ENCODE data around the gene CYTH2. TPM values are rescaled to one million over a fixed set of nuclear protein-coding genes. Genes with fewer than 3 reads are reported as not detected.

Gene CYTH2
- total RNA-seq, 2 donors from 2014 or later: 76.1 to 94.2 TPM

DNA sequence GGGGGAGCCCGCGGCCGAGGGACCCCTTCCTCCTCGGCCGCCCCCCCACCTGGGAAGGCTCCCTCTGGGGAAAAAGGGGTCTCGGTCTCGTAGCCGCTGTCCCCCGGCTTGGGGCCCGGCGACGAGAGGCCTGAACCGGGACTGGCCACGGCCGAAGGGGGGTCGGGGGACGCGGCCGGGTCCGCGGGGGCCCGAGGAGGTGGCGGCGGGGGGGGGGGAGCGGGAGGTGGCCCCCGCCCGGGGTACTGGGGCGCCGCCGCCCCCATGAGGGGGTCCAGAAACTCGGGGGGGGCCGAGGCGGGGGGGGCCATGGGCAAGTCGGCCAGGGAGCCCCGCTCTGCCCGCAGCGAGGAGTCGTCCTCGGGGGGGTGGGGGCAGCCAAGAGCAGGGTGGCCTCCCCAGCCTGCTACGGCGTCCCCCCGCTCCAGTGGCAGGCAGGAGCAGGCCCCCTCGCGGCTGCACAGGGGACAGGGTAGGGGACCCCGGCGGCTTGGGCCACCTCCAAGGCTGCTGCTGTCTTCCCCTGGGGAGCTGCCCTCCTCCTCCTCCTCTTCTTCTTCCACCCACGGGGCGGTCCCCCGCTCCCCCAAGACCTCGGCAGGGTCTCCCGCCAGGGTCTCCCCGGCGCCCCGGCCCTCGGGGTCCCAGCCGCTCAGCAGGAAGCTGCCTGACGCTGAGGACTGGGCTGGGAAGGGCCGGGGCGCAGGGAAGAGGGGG, 29.6 kb downstream of the CYTH2 start:
- no peaks in the 10 kb centered on the region for H3K9me3 ChIP-seq
- intact Hi-C loops (cut with DNase I): no loop called here
- no peak for ATAC-seq
- WGBS, 2 donors: 63% methylated on average over 42 of the region's 59 CpGs; no CpG with 5 or more reads in 1 of the 2 donors
- no peak overlapping the region for H3K4me3 ChIP-seq
- no peaks in the 10 kb centered on the region for H3K27me3 ChIP-seq
- no peak for TF ChIP-seq CTCF (IDR thresholded peaks at IDR 0.05)
- DNase-seq: peak in 1 of 4 donors; percentile 11
- H3K4me1 ChIP-seq: peaks cover 41% of the 10 kb centered on the region
- no peak overlapping the region for H3K27ac ChIP-seq
- H3K36me3 ChIP-seq (replicated peaks in 1 of 2; ENCODE audit: insufficient read depth in 1 of 2, low read depth in 2 of 2): no peaks in the 10 kb centered on the region

- no peaks in the 10 kb centered on the region for H3K36me3 ChIP-seq (replicated peaks in 1 of 2; ENCODE audit: insufficient read depth in 1 of 2, low read depth in 2 of 2)
- DNase-seq (no peak), ATAC-seq (no peak)
- H3K27me3 ChIP-seq: no peaks in the 10 kb centered on the region
- no peaks in the 10 kb centered on the region for H3K9me3 ChIP-seq
- TF ChIP-seq CTCF (IDR thresholded peaks at IDR 0.05) (no peak), POLR2A (IDR thresholded peaks at IDR 0.05) (no peak)
- no peak overlapping the region for H3K27ac ChIP-seq
- H3K4me1 ChIP-seq: peaks cover 35% of the 10 kb centered on the region
- intact Hi-C loops (cut with DNase I): no loop called here
- H3K4me3 ChIP-seq: no peak overlapping the region
- WGBS, 2 donors: 75 to 76% methylated on average over 10 to 14 of the region's 44 CpGs
Measured at GRCh38 chr19:48499316-48500090, 30.3 kb downstream of the CYTH2 start.

DNA sequence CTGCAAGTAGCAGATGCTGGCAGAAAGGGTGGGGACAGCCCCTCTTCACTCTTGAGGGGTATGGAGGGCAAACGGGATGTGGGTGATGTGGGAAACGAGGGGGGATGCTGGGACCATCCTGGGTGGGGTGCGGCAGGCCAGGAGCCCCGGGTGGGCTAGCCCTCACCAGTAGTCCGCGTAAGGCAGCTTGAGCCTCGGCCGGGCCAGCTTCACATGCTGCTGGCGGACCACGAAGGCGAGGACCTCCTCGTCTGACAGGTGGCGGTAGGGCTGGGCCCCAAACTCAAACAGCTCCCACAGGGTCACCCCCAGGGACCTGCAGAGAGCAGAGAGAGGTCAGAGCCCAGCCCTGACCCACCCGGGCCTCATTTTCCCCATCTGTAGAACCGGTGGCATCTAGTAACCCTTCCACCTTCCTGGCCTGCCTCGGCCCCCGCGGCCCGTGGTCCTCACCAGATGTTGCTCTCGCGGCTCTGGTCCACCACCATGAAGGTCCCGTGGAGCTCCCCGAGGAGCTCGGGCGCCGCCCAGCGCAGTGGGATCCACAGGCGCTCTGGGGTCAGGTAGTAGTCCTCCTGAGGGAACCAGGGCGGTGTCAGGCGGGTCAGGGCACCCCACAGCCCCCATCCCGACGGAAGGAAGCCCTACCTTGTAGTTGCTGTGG, 31.8 kb downstream of the CYTH2 start:
- intact Hi-C loops (cut with DNase I): no loop called here
- Histone ChIP-seq H3K27ac (peak overlapping the region in 2 of 4 donors; percentile 40 to 75), H3K9me3 (no peaks in the 10 kb centered on the region), H3K4me3 (peak overlapping the region in 1 of 2 donors; percentile 31), H3K27me3 (no peaks in the 10 kb centered on the region), H3K4me1 (peaks cover 32% of the 10 kb centered on the region), H3K36me3 (replicated peaks in 1 of 2; ENCODE audit: insufficient read depth in 1 of 2, low read depth in 2 of 2) (no peaks in the 10 kb centered on the region)
- 41 to 48% methylated on average over 3 to 32 of the region's 32 CpGs for WGBS, 2 donors
- ATAC-seq (no peak), DNase-seq (peak in 1 of 4 donors; percentile 25)
- TF ChIP-seq POLR2A (IDR thresholded peaks at IDR 0.05) (no peak), CTCF (IDR thresholded peaks at IDR 0.05) (no peak)

DNA sequence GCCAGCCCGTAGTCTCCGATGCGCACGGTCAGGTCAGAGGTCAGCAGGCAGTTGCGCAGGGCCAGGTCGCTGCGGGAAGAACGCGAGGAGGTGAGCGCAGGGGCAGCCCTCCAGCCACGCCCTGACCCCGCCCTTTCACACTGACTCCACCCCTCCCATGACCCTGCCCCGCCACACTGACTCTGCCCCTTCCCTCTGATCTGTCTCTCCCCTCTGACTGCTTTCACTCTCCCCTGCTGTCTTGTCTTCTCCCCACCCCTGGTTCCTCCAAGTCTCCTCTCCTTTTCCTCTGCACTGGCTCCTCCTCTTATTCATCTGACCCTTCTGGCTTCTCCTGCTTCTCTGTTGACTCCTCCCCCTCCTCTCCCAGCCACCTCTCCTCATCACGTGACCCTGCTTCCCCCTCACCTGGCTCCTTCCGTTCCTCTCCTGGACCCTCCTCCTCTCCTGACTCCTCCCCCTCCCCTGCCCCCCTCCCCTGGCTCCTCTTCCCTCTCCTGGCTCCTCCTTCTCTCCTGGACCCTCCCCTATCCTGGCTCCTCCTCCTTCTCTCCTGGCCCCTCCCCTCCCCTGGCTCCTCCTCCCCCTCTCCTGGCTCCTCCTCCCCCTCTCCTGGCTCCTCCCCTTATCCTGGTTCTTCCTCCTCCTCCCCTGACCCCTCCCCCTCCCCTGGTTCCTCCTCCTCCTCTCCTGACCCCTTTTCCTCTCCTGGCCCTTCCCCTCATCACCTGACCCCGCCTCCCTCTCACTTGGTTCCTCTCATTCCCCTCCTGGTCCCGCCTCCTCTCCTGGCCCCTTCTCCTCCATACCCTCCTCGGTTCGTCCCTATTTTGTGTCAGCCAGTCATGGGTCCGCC, 32.6 kb downstream of the CYTH2 start:
- DNase-seq: peak; percentile 92 to 99 (median 98)
- Histone ChIP-seq H3K9me3 (no peaks in the 10 kb centered on the region), H3K4me1 (peaks cover 32% of the 10 kb centered on the region), H3K4me3 (peak overlapping the region in 1 of 2 donors; percentile 31), H3K27ac (peak overlapping the region in 3 of 4 donors; percentile 66 to 76 (median 75)), H3K27me3 (no peaks in the 10 kb centered on the region), H3K36me3 (replicated peaks in 1 of 2; ENCODE audit: insufficient read depth in 1 of 2, low read depth in 2 of 2) (no peaks in the 10 kb centered on the region)
- intact Hi-C loops (cut with DNase I): no loop called here
- TF ChIP-seq POLR2A (IDR thresholded peaks at IDR 0.05): peak in 1 of 3 donors; percentile 35
- no peak for TF ChIP-seq CTCF (IDR thresholded peaks at IDR 0.05)
- ATAC-seq: peak; percentile 83
- WGBS, 2 donors: 2 to 4% methylated on average over 16 to 20 of the region's 20 CpGs
